HG02943 (cell line): ENCODE measurements around the gene SH3GL1.

Experiments used
- ATAC-seq: cut with Tn5 transposase; IDR thresholded peaks from one replicate; pipeline ENCODE4 v1.9.1; 2021; ENCODE audit warnings: mild to moderate bottlenecking, low read depth, moderate library complexity; ENCODE audit not compliant: unreplicated experiment

Gene SH3GL1

GRCh38 chr19:4378886-4379285 is 21.5 kb downstream of the SH3GL1 start:
- ATAC-seq, result no peak

- no peak for ATAC-seq
Observed at GRCh38 chr19:4376991-4377781, 23.2 kb downstream of the SH3GL1 start.

- ATAC-seq, result no peak
Observed at GRCh38 chr19:4376671-4376990, 23.7 kb downstream of the SH3GL1 start.

- no peak for ATAC-seq
Observed at GRCh38 chr19:4376028-4376670, 24.2 kb downstream of the SH3GL1 start.

GRCh38 chr19:4375164-4376027 is 25.0 kb downstream of the SH3GL1 start:
- no peak for ATAC-seq

GRCh38 chr19:4374498-4375163 is 25.7 kb downstream of the SH3GL1 start:
- no peak for ATAC-seq

GRCh38 chr19:4373601-4374497 is 26.5 kb downstream of the SH3GL1 start:
- no peak for ATAC-seq

GRCh38 chr19:4373013-4373367 is 27.4 kb downstream of the SH3GL1 start:
- ATAC-seq, result no peak

- ATAC-seq, result no peak
Observed at GRCh38 chr19:4372165-4373012, 28.0 kb downstream of the SH3GL1 start.

GRCh38 chr19:4371247-4372164 is 28.8 kb downstream of the SH3GL1 start:
- no peak for ATAC-seq

GRCh38 chr19:4370418-4371041 is 29.8 kb downstream of the SH3GL1 start:
- no peak for ATAC-seq

- ATAC-seq, result peak; percentile 24
Observed at GRCh38 chr19:4369888-4370260, 30.5 kb downstream of the SH3GL1 start.

GRCh38 chr19:4369109-4369887 is 31.0 kb downstream of the SH3GL1 start:
- ATAC-seq, result peak; percentile 49

- no peak for ATAC-seq
Observed at GRCh38 chr19:4368128-4368820, 32.1 kb downstream of the SH3GL1 start.

GRCh38 chr19:4367781-4368127 is 32.6 kb downstream of the SH3GL1 start:
- no peak for ATAC-seq

GRCh38 chr19:4367336-4367723 is 33.0 kb downstream of the SH3GL1 start:
- ATAC-seq, result no peak
